NCI-H1105 (cell line): ENCODE results near the gene MOB1A.

Experiments
- DNase-seq: peaks from one replicate; lab custom pipeline; 2025; lab: John Stamatoyannopoulos, UW

MOB1A gene

GRCh38 chr2:74103763-74104162, 74.9 kb downstream of the MOB1A start:
- DNase-seq: no peak
